ENCODE data around the gene COL11A2.

GRCh38 chr6:33209856-33210255 is 17.6 kb upstream of the COL11A2 start:
- no peak for TF ChIP-seq CTCF (conservative IDR thresholded peaks at IDR 0.05)
- TF ChIP-seq ZFX (IDR thresholded peaks at IDR 0.05): no peak
